ENCODE data around the gene ARID4A. TPM values are rescaled to one million over a fixed set of nuclear protein-coding genes. Genes with fewer than 3 reads are reported as not detected.

The ARID4A gene
- total and polyA plus RNA-seq, 2 of the 13 experiments (the other 11 are each of a cell fraction or from before 2014, with no cell fraction given) = 7.2 to 9.7 TPM

DNA sequence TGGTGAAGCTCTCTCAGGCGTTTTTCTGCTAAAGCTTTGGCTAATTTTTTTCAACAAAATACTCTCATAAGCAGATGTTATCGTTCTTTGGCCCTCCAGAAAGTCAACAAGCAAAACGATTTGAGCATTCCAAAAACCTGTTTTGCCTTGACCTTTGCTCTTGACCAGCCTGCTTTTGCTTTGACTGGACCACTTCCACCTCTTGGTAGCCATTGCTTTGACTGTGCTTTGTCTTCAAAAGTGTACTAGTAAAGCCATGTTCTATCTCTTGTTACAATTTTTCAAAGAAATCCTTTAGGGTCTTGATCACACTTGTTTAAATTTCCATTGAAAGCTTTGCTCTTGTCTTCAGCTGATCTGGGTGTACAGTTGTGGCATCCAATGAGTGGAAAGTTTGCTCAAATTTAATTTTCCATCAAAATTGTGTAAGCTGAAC, 10.7 kb upstream of the ARID4A start (continued):
- TF ChIP-seq, protein P1, sequence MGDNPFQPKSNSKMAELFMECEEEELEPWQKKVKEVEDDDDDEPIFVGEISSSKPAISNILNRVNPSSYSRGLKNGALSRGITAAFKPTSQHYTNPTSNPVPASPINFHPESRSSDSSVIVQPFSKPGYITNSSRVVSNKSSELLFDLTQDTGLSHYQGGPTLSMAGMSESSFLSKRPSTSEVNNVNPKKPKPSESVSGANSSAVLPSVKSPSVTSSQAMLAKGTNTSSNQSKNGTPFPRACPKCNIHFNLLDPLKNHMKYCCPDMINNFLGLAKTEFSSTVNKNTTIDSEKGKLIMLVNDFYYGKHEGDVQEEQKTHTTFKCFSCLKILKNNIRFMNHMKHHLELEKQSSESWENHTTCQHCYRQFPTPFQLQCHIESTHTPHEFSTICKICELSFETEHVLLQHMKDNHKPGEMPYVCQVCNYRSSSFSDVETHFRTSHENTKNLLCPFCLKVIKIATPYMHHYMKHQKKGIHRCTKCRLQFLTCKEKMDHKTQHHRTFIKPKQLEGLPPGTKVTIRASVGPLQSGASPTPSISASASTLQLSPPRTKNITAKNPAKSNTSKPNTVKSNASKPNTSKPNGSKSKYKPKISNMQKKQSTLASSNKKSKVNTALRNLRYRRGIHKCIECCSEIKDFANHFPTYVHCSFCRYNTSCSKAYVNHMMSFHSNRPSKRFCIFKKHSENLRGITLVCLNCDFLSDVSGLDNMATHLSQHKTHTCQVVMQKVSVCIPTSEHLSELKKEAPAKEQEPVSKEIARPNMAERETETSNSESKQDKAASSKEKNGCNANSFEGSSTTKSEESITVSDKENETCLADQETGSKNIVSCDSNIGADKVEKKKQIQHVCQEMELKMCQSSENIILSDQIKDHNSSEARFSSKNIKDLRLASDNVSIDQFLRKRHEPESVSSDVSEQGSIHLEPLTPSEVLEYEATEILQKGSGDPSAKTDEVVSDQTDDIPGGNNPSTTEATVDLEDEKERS (CRISPR knock-in tag; IDR thresholded peaks at IDR 0.05) = 0 out of 2 replicates have a peak, but pooled peaks have one; percentile 29
- TF ChIP-seq ZFX (CRISPR knock-in tag; IDR thresholded peaks at IDR 0.05; ENCODE audit: low read depth) (no peak; the same call in 1 of the 2 replicates), KDM5B (CRISPR knock-in tag; IDR thresholded peaks at IDR 0.05; ENCODE audit: borderline replicate concordance) (no peak), HDAC1 (CRISPR knock-in tag; IDR thresholded peaks at IDR 0.05) (peak; percentile 46; the same call in 1 of the 2 replicates), YEATS4 (CRISPR knock-in tag; IDR thresholded peaks at IDR 0.05; ENCODE audit: borderline replicate concordance) (peak; percentile 47; the same call in 1 of the 2 replicates), ZBTB38 (CRISPR knock-in tag; IDR thresholded peaks at IDR 0.05) (no peak), ZNF136 (CRISPR knock-in tag; IDR thresholded peaks at IDR 0.05; ENCODE audit: low read depth) (no peak), ZNF572 (CRISPR knock-in tag; IDR thresholded peaks at IDR 0.05) (no peak), KLF13 (CRISPR knock-in tag; IDR thresholded peaks at IDR 0.05) (no peak), ZNF331 (CRISPR knock-in tag; IDR thresholded peaks at IDR 0.05) (peak; percentile 80), TBX3 (IDR thresholded peaks at IDR 0.05; ENCODE audit: borderline replicate concordance) (no peak), RBM22 (optimal IDR thresholded peaks at IDR 0.05; ENCODE audit: low read length) (no peak), PPARG (CRISPR knock-in tag; conservative IDR thresholded peaks at IDR 0.05) (peak; percentile 83), NFYB (CRISPR knock-in tag; IDR thresholded peaks at IDR 0.05) (no peak)
- TF ChIP-seq, protein P2, sequence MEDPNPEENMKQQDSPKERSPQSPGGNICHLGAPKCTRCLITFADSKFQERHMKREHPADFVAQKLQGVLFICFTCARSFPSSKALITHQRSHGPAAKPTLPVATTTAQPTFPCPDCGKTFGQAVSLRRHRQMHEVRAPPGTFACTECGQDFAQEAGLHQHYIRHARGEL (CRISPR knock-in tag; IDR thresholded peaks at IDR 0.05) = no peak
- TF ChIP-seq, protein P3, sequence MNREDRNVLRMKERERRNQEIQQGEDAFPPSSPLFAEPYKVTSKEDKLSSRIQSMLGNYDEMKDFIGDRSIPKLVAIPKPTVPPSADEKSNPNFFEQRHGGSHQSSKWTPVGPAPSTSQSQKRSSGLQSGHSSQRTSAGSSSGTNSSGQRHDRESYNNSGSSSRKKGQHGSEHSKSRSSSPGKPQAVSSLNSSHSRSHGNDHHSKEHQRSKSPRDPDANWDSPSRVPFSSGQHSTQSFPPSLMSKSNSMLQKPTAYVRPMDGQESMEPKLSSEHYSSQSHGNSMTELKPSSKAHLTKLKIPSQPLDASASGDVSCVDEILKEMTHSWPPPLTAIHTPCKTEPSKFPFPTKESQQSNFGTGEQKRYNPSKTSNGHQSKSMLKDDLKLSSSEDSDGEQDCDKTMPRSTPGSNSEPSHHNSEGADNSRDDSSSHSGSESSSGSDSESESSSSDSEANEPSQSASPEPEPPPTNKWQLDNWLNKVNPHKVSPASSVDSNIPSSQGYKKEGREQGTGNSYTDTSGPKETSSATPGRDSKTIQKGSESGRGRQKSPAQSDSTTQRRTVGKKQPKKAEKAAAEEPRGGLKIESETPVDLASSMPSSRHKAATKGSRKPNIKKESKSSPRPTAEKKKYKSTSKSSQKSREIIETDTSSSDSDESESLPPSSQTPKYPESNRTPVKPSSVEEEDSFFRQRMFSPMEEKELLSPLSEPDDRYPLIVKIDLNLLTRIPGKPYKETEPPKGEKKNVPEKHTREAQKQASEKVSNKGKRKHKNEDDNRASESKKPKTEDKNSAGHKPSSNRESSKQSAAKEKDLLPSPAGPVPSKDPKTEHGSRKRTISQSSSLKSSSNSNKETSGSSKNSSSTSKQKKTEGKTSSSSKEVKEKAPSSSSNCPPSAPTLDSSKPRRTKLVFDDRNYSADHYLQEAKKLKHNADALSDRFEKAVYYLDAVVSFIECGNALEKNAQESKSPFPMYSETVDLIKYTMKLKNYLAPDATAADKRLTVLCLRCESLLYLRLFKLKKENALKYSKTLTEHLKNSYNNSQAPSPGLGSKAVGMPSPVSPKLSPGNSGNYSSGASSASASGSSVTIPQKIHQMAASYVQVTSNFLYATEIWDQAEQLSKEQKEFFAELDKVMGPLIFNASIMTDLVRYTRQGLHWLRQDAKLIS (CRISPR knock-in tag; IDR thresholded peaks at IDR 0.05) = no peak
- TF ChIP-seq, protein P4, sequence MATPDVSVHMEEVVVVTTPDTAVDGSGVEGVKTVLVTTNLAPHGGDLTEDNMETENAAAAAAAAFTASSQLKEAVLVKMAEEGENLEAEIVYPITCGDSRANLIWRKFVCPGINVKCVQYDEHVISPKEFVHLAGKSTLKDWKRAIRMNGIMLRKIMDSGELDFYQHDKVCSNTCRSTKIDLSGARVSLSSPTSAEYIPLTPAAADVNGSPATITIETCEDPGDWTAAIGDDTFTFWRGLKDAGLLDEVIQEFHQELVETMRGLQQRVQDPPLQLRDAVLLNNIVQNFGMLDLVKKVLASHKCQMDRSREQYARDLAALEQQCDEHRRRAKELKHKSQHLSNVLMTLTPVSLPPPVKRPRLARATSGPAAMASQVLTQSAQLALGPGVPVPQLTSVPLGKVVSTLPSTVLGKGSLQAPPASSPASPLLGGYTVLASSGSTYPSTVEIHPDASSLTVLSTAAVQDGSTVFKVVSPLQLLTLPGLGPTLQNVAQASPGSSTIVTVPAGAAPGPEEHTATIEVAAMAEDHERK (CRISPR knock-in tag; IDR thresholded peaks at IDR 0.05; ENCODE audit: low read depth) = no peak
- TF ChIP-seq, protein P5, sequence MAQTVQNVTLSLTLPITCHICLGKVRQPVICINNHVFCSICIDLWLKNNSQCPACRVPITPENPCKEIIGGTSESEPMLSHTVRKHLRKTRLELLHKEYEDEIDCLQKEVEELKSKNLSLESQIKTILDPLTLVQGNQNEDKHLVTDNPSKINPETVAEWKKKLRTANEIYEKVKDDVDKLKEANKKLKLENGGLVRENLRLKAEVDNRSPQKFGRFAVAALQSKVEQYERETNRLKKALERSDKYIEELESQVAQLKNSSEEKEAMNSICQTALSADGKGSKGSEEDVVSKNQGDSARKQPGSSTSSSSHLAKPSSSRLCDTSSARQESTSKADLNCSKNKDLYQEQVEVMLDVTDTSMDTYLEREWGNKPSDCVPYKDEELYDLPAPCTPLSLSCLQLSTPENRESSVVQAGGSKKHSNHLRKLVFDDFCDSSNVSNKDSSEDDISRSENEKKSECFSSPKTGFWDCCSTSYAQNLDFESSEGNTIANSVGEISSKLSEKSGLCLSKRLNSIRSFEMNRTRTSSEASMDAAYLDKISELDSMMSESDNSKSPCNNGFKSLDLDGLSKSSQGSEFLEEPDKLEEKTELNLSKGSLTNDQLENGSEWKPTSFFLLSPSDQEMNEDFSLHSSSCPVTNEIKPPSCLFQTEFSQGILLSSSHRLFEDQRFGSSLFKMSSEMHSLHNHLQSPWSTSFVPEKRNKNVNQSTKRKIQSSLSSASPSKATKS (CRISPR knock-in tag; IDR thresholded peaks at IDR 0.05) = no peak

All from HepG2 (cell line).